GM19455 (cell line): ENCODE data around the gene BHLHE41.
A peak's percentile ranks its signal among the peaks of the same experiment; 100 is the strongest.

Source experiments
- ATAC-seq: cut with Tn5 transposase; IDR thresholded peaks from one replicate; pipeline ENCODE4 v1.9.1; 2021; ENCODE audit not compliant: unreplicated experiment

Gene BHLHE41

DNA sequence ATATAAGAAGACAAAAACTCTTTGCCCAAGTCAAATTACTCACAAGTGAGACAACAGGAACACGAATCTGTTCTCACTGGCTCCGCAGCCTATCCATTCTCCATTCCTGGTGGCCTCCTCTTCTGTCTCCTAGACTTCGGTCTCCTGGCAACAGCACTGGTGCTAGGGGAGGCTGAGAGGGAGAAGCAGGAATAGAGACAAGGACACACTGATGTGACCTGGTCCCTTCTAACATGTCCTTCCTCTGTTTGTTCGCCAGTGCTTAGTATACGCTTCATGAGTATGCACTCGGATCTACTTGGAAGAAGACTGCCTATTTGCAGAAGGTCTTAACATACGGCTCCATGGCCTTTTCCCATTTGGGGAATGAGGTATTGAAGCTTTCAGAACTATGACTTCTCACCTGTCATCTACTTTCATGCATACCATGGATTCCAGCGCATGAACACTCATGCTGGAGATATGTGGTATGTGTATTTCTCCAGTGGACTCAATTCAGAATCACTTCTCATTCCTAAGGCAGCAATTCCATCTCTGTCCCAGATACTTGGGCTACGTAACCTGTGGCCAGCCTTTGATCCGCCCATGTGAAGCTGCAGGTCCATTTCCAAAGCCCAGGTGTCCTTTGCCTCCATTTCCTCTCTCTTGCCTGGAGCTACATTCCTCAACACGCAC lies 33.9 kb downstream of the BHLHE41 start:
- no peak for ATAC-seq

DNA sequence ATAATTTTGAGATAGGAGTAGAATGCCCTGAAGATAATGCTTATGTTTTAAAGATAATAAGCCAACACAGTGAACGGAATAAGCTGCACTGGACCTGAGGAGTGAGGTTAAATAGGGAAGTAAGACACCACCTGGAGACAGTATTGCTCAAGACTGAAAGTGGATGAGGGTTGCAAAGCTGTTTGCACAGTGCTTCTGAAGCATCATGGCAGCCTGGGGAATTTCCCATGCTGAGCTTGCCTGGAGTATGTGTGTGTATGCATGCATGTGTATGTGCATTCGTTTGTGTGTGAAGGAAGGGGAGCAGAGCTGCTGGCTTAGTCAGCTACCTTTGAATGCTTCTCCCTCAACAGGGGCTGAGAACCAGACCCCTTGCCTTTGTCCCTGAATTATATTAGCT lies 35.8 kb downstream of the BHLHE41 start:
- ATAC-seq = peak; percentile 90

DNA sequence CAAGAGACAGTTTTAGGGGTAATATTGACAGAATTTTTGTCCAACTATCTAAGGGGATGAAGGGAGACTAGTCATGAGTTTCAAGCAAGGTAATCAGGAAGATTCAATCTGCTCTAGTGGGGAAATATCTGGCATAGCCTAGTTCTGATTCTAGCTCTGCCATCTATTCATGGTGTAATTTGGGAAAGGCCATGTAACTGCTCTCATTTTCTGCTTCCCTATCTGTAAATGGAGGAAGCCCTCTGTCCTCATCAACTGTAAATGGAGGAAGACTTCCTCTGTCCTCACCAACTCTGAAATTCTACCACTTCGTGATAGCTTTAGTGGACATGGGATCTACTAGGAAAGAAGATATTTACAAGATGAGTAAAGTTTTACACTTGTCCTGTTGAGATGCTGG lies 37.9 kb downstream of the BHLHE41 start:
- no peak for ATAC-seq

DNA sequence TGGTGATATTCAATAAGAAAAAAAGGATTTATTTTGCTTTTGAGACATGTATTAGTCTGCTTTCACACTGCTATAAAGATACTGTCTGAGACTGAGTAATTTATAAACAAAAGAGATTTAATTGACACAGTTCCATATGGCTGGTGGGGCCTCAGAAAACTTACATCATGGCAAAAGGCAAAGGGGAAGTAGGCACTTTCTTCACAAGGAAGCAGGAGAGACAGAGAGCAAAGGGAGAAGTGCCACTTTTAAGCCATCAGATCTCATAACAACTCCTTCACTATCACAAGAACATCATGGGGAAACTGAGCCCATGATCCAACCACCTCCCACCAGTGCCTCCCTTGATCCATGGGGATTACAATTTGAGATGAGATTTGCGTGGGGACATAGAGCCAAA lies 43.9 kb downstream of the BHLHE41 start:
- no peak for ATAC-seq

GRCh38 chr12:26077915-26078702 lies 46.7 kb downstream of the BHLHE41 start:
- ATAC-seq = no peak
